ENCODE results near the gene APOBEC3H. TPM values are rescaled to one million over a fixed set of nuclear protein-coding genes. Genes with fewer than 3 reads are reported as not detected.

The APOBEC3H gene
- polyA plus RNA-seq, 3 donors = 0.13 to 0.26 TPM; not detected in 1

DNA sequence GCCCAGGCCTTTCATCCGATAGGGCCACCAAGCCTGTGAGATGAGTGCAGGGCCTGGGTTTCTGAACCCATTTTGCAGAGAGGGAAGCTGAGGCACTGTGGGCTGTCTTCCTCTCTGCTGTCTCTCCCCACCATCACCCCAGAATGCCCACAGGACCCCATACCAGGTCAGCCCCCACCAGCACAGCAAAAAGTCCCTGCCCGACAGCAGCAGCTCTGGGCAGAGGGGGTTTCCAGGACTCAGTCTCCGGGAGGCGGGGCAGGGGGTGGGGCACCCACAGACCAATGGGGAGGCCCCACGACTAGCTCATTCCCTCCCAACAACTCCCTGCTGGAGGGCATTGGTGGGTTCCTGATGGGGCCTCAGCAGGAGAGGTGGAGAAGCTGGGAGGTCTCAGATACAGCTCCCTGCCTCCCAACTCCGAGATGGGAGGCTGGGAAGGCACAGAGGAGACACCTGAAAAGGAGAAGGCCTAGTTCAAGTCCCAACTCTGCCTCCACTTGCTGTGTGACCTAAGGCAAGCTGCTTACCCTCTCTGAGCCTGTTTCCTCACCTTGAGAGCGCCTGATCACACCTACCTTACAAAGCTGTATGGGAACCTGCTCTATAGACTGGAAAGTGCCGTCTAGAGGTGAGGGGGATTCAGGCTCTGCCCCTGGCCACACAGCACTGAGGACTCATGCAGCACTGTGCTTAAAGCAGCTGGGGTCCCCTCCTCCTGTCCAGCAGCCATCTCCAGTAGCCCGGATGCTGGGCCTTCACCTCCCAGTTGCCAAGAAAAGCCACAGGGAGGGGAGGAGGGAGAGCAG lies 51.9 kb downstream of the APOBEC3H start:
- DNase-seq (ENCODE audit: extremely low read depth in 1 of 11, low read depth in 9 of 11, low spot score in 4 of 11) = no peak

DNA sequence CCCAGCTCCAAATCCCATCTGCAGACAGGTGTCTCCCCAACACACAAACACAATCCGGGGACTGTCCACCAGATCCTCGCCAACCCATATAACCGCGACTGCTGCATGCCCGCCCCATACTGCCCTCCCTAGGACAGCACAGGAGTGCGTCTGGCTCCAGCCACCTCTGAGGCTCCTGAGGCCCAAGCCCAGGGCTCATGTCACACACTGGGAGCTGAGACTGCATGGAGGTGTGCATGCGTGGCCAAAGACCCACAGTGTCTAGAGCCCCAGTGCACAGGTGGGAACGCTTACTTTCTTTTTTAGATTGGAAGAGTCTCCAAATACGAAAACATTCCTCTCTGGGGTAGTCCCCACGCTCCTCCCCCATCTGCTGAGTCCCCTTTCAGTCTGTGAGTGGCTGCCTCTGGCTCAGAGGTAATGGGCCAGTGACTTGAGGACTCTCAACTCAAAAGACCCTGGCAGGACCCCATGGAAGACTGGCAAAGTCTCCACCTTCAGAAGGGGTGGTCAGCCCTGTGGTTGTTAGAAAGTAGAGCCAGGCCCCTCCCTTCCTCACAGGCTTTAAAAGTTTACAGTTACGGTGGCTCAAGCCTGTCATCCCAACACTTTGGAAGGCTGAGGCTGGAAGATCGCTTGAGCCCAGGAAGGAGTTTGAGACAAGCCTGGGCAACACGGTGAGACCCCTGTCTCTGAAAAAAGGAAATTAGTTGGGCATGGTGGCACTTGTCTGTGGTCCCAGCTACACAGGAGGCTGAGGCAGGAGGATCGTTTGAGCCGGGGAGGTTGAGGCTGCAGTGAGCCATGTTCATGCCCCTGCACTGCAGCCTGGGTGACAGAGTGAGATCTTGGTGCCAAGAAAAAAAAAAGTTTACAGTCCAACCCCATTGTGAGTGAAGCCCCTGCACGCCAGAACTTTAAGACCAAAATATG lies 53.1 kb downstream of the APOBEC3H start:
- DNase-seq (ENCODE audit: extremely low read depth in 1 of 11, low read depth in 9 of 11, low spot score in 4 of 11) = no peak

DNA sequence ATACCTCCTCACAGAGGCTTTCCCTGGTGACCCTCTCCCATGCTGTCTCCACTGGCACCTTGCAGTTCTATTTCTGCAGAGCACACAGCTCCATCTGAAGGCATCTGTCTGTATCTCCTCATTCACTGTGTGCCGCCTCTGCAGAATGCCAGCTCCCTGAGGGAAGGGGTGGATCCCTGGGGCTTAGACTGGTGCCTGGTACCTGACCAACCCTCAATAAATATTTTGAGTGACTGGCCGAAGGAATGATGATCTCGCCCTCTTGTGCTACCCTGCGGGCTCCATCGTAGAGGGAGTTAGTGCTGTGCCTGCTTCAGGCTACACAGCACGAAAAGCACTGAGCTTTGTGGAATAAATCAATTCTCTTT lies 53.8 kb downstream of the APOBEC3H start:
- no peak for DNase-seq (ENCODE audit: extremely low read depth in 1 of 11, low read depth in 9 of 11, low spot score in 4 of 11)

DNA sequence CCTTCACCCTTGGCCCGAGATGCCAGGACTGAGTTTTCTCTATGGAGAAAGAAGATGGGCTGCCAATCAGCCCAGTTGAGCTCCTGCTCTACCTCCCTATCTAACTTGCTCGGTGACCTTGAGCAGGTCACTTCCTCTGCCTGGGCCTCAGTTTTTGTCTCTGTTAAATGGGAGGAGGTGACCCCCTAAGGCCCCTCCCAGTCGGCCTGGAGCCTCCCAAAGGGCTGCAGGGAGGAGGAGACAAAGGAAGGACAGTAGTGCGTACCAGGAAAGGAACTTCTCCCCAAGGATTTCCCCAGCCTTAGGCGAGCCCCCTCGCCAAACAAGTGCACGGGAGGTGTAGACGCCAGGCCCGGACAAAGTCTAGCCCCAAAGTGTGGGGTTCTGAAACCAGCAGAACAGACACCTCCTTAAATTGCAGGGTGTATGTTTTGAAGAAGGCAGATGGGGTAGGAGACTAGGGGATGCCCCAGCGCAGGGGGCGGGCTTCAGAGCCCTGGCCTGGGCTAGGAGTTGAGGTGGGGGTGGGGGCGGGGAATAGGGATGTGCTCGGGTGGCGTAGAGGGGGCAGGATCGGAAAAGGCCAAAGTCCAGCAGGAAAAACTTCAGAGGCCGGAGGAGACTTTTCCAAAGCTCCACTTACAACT lies 54.4 kb downstream of the APOBEC3H start:
- DNase-seq (ENCODE audit: extremely low read depth in 1 of 11, low read depth in 9 of 11, low spot score in 4 of 11) = no peak

DNA sequence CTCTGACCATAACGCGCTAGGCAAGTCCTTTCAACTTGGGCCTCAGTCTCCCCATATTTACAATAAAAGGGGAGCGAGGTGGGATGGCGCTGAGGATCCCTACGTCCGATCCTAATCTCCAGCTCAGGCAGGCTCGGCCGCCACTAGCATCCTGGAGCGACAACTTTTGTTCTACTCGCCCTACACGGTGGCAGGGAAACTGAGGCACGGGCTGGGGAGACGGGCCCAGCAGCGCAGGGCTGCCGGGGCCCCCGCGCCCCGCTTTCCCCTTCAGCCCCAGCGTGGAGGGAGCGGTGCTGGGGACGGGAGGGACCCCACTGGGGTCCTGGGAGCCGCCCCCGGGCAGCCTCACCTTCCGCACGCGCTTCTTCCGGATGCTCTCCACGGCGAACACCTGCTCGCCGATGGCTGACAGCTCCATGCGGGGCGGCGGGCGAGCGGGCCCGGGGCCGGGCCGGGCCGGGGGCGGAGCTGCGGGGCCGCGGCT lies 55.0 kb downstream of the APOBEC3H start:
- DNase-seq (ENCODE audit: extremely low read depth in 1 of 11, low read depth in 9 of 11, low spot score in 4 of 11) = no peak

DNA sequence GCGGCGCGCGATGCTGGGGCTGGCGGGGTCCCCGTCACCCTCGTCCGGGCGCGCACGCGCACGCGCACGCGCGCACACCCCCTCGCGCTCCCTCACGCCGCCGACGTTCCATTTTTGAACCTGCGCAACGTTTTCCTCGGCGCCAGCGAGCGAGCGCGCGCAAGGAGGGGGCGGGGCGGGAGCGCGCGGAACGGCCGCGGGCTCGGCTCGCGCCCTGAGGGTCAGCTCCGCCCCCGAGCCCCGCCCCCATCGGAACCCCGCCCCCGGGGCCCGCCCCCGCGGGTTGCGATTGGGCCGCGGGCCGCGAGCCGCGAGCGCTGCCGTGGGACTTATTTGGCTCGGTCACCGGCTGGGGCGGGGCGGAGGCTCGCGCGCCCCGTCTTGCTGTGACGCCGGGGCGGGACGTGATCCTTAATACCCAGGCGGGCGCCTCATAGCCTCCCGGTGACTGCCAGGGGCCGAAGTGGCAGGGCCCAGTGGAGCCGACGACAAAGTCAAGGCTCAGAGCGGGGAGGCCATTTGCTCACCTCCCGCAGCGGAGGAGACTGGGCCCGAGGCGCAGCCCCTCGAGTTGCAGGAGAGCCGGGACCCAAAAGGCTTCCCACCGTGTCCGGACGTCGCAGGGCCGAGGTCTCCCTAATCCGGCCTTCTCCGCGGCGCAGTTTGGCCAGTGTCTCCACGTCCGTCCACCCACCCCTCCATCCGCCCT lies 55.6 kb downstream of the APOBEC3H start, which contains the start of gene CBX7:
CBX7 (minus strand) TSS at position 170 of the 709 bp plus-strand sequence. CDS start 236 bp downstream, outside the sequence.
- peak in 8 of 11 donors; percentile 61 to 80 (median 76) for DNase-seq (ENCODE audit: extremely low read depth in 1 of 11, low read depth in 9 of 11, low spot score in 4 of 11)

DNA sequence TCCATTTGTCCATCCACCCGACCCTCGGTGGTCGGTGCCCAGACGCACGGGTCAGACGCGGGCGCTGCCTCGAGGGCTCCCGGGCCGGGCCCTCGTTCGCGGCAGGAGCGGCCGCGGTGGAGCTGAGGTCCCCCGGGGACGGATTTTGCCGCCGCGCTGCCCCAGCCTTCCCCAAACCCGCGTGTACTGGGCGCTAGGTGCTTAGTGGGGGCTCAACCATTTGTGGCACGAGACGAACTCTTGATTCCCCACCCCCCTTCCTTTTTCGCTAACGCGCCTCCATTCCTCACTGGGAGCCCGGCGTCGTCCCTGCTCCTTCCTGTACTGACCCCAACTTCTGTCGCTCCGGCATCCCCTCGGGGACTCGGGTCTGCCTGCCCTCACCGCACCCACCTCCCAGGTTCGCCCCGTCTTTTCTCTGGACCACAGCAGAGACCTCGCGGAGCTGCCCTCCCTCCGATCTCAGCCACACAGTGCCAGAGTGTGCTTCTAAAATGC lies 56.2 kb downstream of the APOBEC3H start:
- DNase-seq (ENCODE audit: extremely low read depth in 1 of 11, low read depth in 9 of 11, low spot score in 4 of 11) = no peak

Other genes with a start within 250 kb of the APOBEC3H start
- 10 to 100 TPM; 34.6 to 45.5 (median 44.8) TPM for gene CBX6, start 225.0 kb upstream of the APOBEC3H start, polyA plus RNA-seq (ENCODE audit: insufficient read length in 3 of 3)
- gene APOBEC3A, start 139.6 kb upstream of the APOBEC3H start, polyA plus RNA-seq (ENCODE audit: insufficient read length in 3 of 3) = under 1 TPM; 0.22 to 0.61 (median 0.42) TPM
- 1 to 10 TPM; 5.9 to 7.6 (median 6.5) TPM for gene APOBEC3B, start 114.9 kb upstream of the APOBEC3H start, polyA plus RNA-seq (ENCODE audit: insufficient read length in 3 of 3)
- 10 to 100 TPM in 2 of 3 donors, 1 to 10 TPM in 1; 9.6 to 10.6 (median 10.2) TPM for gene APOBEC3C, start 83.0 kb upstream of the APOBEC3H start, polyA plus RNA-seq (ENCODE audit: insufficient read length in 3 of 3)
- 1 to 10 TPM in 2 of 3 donors, under 1 TPM in 1; 0.46 to 1.8 (median 1.2) TPM for gene APOBEC3D, start 76.1 kb upstream of the APOBEC3H start, polyA plus RNA-seq (ENCODE audit: insufficient read length in 3 of 3)
- gene APOBEC3F, start 56.4 kb upstream of the APOBEC3H start, polyA plus RNA-seq (ENCODE audit: insufficient read length in 3 of 3) = 1 to 10 TPM; 7.6 to 9.7 (median 8.2) TPM
- 1 to 10 TPM; 5.5 to 8.8 (median 8.3) TPM for gene APOBEC3G, start 20.0 kb upstream of the APOBEC3H start, polyA plus RNA-seq (ENCODE audit: insufficient read length in 3 of 3)
- gene CBX7, start 55.4 kb downstream of the APOBEC3H start, polyA plus RNA-seq (ENCODE audit: insufficient read length in 3 of 3) = 10 to 100 TPM in 1 of 3 donors, 1 to 10 TPM in 2; 7.1 to 13.8 (median 8.1) TPM
- 10 to 100 TPM; 11.3 to 15.9 (median 15.6) TPM for gene PDGFB, start 147.7 kb downstream of the APOBEC3H start, polyA plus RNA-seq (ENCODE audit: insufficient read length in 3 of 3)
- gene RPL3, start 222.4 kb downstream of the APOBEC3H start, polyA plus RNA-seq (ENCODE audit: insufficient read length in 3 of 3) = 1,000 to 10,000 TPM; 2,961 to 3,304 (median 3,137) TPM

All from renal cortex interstitium (tissue), 11 donors.